GM19455 (cell line): ENCODE data around the gene SPATA13.
"Not testable (repeated sequence)": the region's sequence is repeated elsewhere in the genome, so short reads cannot be mapped to it uniquely, and the experiment has no call there.

ENCODE experiments used
- ATAC-seq: cut with Tn5 transposase; IDR thresholded peaks from one replicate; pipeline ENCODE4 v1.9.1; 2021; ENCODE audit not compliant: unreplicated experiment

SPATA13 gene

DNA sequence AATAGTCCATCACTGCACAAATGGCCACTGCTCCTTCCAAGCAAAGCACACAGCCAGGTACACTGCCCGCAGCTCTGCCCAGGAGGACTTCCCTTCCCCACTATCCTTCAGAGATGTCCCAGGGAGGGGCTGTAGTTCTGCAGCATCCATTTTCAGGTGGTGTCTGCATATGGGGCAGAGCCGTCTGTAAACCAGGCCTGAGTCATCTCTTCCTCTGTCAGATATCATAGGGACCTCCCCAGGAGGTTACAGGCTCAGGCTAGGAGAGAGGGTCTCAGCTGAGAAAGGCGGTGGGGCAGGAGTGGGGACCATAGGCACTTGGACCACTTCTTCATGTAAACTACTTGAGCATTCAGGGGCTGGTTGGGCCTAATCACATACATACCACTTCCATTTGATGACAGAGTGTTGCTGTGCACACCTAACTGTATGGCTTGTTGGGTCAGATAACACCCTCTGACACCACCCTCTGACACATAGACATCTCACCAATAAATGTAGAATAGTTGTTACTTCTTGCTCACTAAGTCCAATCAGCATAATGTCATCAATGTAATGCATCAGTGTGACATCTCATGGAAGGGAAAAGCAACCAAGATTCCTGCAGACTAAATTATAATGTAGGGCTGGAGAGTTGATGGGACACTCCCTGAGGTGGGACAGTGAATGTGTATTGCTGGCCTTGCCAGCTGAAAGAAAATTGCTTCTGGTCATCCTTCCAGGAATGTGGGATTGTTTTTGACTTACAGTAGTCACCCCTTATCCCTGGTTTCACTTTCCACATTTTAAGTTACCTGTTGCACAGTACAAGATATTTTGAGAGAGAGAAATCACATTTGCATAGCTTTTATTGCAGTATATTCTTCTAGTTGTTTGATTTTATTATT lies 189.5 kb downstream of the SPATA13 start:
- not testable (repeated sequence) for ATAC-seq

DNA sequence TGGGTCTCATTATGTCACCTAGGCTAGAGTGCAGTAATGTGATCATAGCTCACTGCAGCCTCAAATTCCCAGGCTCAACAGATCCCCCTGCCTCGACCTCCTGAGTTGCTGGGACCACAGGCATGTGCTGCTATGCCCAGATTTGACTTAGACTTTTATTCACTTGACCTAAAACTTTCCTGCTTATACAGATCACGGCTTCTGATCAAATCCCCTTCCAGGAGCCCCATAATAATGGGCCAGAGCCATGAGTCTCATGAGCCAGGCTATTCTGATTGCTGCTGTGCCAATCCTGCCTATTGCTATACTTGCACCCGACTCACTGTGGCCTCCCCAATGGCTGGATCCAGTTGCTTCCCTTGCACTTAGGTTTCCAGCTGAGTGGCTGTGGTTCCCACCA lies 190.9 kb downstream of the SPATA13 start:
- ATAC-seq, result no peak

DNA sequence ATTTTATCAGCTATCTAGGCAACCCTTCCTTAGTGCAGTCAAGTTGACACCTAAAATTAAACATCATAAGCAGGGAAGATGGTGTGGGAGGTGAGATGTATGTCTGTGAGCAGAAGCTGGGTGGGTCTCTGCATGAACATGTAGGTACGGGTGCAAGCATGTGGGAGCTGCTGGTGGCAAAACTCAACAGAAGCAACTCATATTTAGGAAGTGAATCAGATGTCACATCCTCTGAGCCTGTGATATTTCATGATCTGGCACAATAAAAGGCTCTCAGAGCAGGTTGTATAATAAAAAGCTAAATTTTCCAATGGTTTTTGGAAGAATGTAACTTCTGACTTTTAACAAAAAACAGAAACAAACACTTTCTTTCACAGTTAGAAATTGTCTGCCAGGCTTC lies 193.2 kb downstream of the SPATA13 start:
- ATAC-seq, result no peak

DNA sequence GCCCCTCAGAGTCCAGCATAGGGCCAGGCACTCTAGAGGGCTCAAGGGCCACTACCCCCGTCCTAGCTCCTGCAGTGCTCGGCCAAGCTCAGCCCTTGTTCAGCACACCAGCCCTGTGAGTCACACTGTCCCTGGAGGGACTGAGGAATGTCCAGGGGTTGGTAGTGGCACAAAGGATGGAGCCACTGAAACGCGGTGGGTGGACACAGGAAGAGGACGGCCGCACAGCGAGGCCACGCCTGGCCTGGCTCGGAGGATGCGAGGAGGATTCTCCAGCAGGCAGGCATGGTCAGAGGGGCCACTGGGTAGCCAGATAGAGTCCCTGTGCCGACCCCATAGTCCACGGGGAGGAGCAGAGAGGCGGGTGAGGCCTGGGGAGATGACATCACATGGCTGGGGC lies 194.6 kb downstream of the SPATA13 start:
- no peak for ATAC-seq

DNA sequence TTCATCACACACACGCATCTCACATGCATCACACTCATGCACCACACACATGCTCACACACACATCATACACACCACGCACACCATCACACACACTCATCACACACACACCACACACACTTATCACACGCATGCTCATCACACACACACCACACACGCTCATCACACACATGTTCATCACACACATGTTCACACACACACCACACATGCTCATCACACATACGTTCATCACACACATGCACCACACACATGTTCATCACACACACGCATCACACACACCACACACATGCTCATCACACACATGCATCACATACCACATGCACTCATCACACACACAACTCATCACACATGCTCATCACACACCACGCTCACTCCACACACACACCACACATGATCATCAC lies 195.8 kb downstream of the SPATA13 start:
- ATAC-seq, result no peak
